Pancreas (tissue), 10 donors: ENCODE results near the gene EHD2. TPM values are rescaled to one million over a fixed set of nuclear protein-coding genes. Genes with fewer than 3 reads are reported as not detected.

Experiments used
- ATAC-seq, 4 donors: fragments of 200-7000 bp; cut with Tn5 transposase; one replicate each; pipeline versions ENCODE4 v1.8.0 to v1.9.1; 2020; ENCODE audit warnings: mild to moderate bottlenecking in 4 of 4, moderate library complexity in 4 of 4
- DNase-seq, 6 donors: peaks; one replicate each; pipeline ENCODE4 v3.0.0-alpha.2; 2020
- FAIRE-seq: peaks from 2 replicates; lab custom pipeline; 2012; peaks lifted over from hg19 to GRCh38; lab: Jason Lieb, UNC
- H3K27ac ChIP-seq, 4 donors: fragments of 200-600 bp; sonication (generic); 1 replicate in 3 of 4; 2 replicates in 1 of 4; pipeline versions ENCODE4 v1.5.0 to v1.8.0; 2020
- H3K27me3 ChIP-seq, 4 donors: fragments of 200-600 bp; one replicate each; pipeline ENCODE4 v1.8.0; 2021
- H3K36me3 ChIP-seq, 3 donors: fragments of 200-600 bp; sonication (generic) in 1 of 3; one replicate each; pipeline versions ENCODE4 v1.5.0 to v1.8.0; 2020 to 2021
- H3K4me1 ChIP-seq, 3 donors: fragments of 200-600 bp; one replicate each; pipeline ENCODE4 v1.8.0; 2021
- H3K4me3 ChIP-seq, 4 donors: fragments of 200-600 bp; sonication (generic) in 2 of 4; one replicate each; pipeline versions ENCODE4 v1.5.0 to v1.8.0; 2020 to 2021
- H3K9me3 ChIP-seq, 4 donors: fragments of 200-600 bp; one replicate each; pipeline ENCODE4 v1.8.0; 2021
- WGBS, 2 donors: extraction: QIAGEN DNeasy Blood & Tissue Kit; methylation state at CpG; one replicate each; pipeline ENCODE4 v1.1.7; 2013; 5-methylcytosine and 5-hydroxymethylcytosine counted together
- intact Hi-C, 3 donors: fragments of 100-400 bp; cut with DNase I; formaldehyde crosslinking; loops; one replicate each; pipeline versions ENCODE4 v1.11.1 to v1.14.2; 2022
- polyA plus RNA-seq, 2 donors: library from polyadenylated mRNA; stranded (reverse); fragments of 200-250 nt; gene quantifications; one replicate each; pipeline ENCODE4 v1.2.3, GENCODE V29; 2013
- total RNA-seq, 6 donors: library from RNA; stranded (reverse); fragmentation: NEBNext Ultra II Directional in 4 of 6; extraction: Animal tissue kit (Norgen Biotek cat#: 25700) in 4 of 6; gene quantifications; one replicate each; pipeline versions ENCODE4 v1.2.1 to v1.2.4, GENCODE V29; 2021 to 2023
- TF ChIP-seq, protein P1 (sequence below), 4 donors: fragments of 200-600 bp; sonication (generic) in 3 of 4; IDR thresholded peaks; one replicate each; pipeline versions ENCODE4 v1.5.0 to v1.8.0; 2021; ENCODE audit warnings: antibody characterized with exemption in 4 of 4
- donor health status: healthy with polysubstance abuse.
- donor health status: DM: no; HTN: no; CAD: no; lungs with moderate emphysema.
- donor health status: DM: no; HTN: no; CAD: no.
- donor health status: control.
- donor health status: control.
- donor health status: Bipolar disorder and iron deficiency.
- donor health status: DM: yes; HTN: yes; CAD: no.
- donor health status: DM: no; HTN: no; CAD: no.
- donor health status: DM: no; HTN: no; CAD: no.
- donor health status: DM: yes; HTN: yes; CAD: no.

Gene EHD2
- total and polyA plus RNA-seq, 8 donors = 13.4 to 28.3 (median 19.6) TPM

DNA sequence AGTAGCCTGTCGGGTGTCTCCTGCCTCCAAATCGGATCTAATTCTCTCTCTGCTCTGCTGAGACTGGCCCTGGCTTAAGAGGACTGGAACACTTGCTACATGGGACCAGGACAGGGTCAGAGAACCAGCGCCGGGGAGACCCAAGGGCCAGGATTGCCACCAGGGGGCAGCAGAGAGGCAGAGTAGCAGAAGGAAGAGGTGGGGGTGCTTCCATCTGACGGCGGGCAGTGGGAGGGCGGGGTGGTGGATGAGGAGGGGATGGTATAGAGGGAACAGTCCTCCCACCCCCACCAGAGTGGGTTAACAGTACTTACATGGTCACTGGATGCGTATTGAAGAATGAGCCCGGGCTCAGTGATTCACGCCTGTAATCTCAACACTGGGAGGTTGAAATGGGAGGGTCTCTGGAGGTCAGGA lies 77.2 kb downstream of the EHD2 start:
- no peaks in the 10 kb centered on the region for H3K4me1 ChIP-seq
- H3K27ac ChIP-seq = no peak overlapping the region
- ATAC-seq = peak; percentile 84 to 88 (median 84)
- H3K4me3 ChIP-seq = no peak overlapping the region
- intact Hi-C loops = no loop called here
- no peak for FAIRE-seq
- WGBS, 2 donors = 8 to 9% methylated on average over 10 of the region's 10 CpGs
- H3K27me3 ChIP-seq = no peaks in the 10 kb centered on the region
- TF ChIP-seq, protein P1, sequence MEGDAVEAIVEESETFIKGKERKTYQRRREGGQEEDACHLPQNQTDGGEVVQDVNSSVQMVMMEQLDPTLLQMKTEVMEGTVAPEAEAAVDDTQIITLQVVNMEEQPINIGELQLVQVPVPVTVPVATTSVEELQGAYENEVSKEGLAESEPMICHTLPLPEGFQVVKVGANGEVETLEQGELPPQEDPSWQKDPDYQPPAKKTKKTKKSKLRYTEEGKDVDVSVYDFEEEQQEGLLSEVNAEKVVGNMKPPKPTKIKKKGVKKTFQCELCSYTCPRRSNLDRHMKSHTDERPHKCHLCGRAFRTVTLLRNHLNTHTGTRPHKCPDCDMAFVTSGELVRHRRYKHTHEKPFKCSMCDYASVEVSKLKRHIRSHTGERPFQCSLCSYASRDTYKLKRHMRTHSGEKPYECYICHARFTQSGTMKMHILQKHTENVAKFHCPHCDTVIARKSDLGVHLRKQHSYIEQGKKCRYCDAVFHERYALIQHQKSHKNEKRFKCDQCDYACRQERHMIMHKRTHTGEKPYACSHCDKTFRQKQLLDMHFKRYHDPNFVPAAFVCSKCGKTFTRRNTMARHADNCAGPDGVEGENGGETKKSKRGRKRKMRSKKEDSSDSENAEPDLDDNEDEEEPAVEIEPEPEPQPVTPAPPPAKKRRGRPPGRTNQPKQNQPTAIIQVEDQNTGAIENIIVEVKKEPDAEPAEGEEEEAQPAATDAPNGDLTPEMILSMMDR (IDR thresholded peaks at IDR 0.05) = peak; percentile 55 to 76 (median 70)
- H3K36me3 ChIP-seq = peaks cover 0 to 5% (median 0%) of the 10 kb centered on the region in 3 donors
- DNase-seq = peak; percentile 70 to 98 (median 86)
- no peaks in the 10 kb centered on the region for H3K9me3 ChIP-seq

DNA sequence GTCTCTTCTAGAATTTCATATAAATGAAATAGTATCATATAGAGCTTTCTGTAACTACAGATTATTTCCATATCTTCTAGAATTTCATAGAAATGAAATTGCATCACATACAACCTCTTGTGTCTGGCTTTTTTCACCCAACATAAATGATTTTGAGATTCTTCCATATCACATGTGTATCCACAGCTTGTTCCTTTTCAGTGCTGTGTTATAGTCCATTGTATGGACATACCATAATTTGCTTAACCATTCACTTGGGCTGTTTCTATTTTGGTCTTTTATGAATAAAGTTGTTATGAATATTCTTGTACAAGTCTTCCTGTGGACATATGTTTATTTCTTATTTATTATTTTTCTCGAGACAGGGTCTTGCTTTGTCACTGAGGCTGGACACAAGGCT lies 79.4 kb downstream of the EHD2 start:
- FAIRE-seq (no peak), DNase-seq (no peak), ATAC-seq (no peak)
- WGBS, 2 donors = 96 to 97% methylated on average over 1 of the region's 1 CpG
- Histone ChIP-seq H3K4me3 (no peak overlapping the region), H3K9me3 (no peaks in the 10 kb centered on the region), H3K27ac (no peak overlapping the region), H3K27me3 (no peaks in the 10 kb centered on the region), H3K4me1 (no peaks in the 10 kb centered on the region), H3K36me3 (no peaks in the 10 kb centered on the region)
- TF ChIP-seq, protein P1 (IDR thresholded peaks at IDR 0.05) = no peak
- intact Hi-C loops = no loop called here

Other genes starting within 250 kb of the EHD2 start
- gene SLC8A2, start 241.5 kb upstream of the EHD2 start, total RNA-seq = 1 to 10 TPM; 4.5 to 8.3 (median 6.7) TPM
- gene SLC8A2, start 241.5 kb upstream of the EHD2 start, polyA plus RNA-seq = 1 to 10 TPM; 2.6 to 4.8 TPM
- 10 to 100 TPM in 1 of 6 donors, 1 to 10 TPM in 5; 3.0 to 10.7 (median 5.1) TPM for gene KPTN, start 229.2 kb upstream of the EHD2 start, total RNA-seq
- gene KPTN, start 229.2 kb upstream of the EHD2 start, polyA plus RNA-seq = 10 to 100 TPM; 52.5 to 53.3 TPM
- 10 to 100 TPM; 47.2 to 63.5 (median 53.2) TPM for gene NAPA, start 198.4 kb upstream of the EHD2 start, total RNA-seq
- gene NAPA, start 198.4 kb upstream of the EHD2 start, polyA plus RNA-seq = 100 to 1,000 TPM in 1 of 2 donors, 10 to 100 TPM in 1; 77.2 to 121 TPM
- gene ZNF541, start 140.3 kb upstream of the EHD2 start, total RNA-seq = under 1 TPM in 5 of 6 donors, not detected in 1; 0.06 to 0.17 (median 0.14) TPM
- under 1 TPM; 0.27 to 0.63 TPM for gene ZNF541, start 140.3 kb upstream of the EHD2 start, polyA plus RNA-seq
- gene BICRA, start 104.3 kb upstream of the EHD2 start, total RNA-seq = 10 to 100 TPM in 1 of 6 donors, 1 to 10 TPM in 5; 2.7 to 10.0 (median 5.0) TPM
- 10 to 100 TPM in 1 of 2 donors, 1 to 10 TPM in 1; 6.9 to 10.4 TPM for gene BICRA, start 104.3 kb upstream of the EHD2 start, polyA plus RNA-seq
- 100 to 1,000 TPM; 297 to 510 (median 392) TPM for gene NOP53, start 32.1 kb downstream of the EHD2 start, total RNA-seq
- 100 to 1,000 TPM; 304 to 576 TPM for gene NOP53, start 32.1 kb downstream of the EHD2 start, polyA plus RNA-seq
- 100 to 1,000 TPM in 1 of 6 donors, 10 to 100 TPM in 5; 55.4 to 139 (median 76.3) TPM for gene SELENOW, start 65.3 kb downstream of the EHD2 start, total RNA-seq
- 100 to 1,000 TPM; 286 to 291 TPM for gene SELENOW, start 65.3 kb downstream of the EHD2 start, polyA plus RNA-seq
- gene TPRX1, start 91.1 kb downstream of the EHD2 start, total RNA-seq = not detected
- not detected for gene TPRX1, start 91.1 kb downstream of the EHD2 start, polyA plus RNA-seq
- gene CRX, start 108.5 kb downstream of the EHD2 start, total RNA-seq = not detected
- not detected for gene CRX, start 108.5 kb downstream of the EHD2 start, polyA plus RNA-seq
- not detected for gene TPRX2, start 145.8 kb downstream of the EHD2 start, total RNA-seq
- not detected for gene TPRX2, start 145.8 kb downstream of the EHD2 start, polyA plus RNA-seq
- gene SULT2A1, start 172.9 kb downstream of the EHD2 start, total RNA-seq = under 1 TPM in 1 of 6 donors, not detected in 5; 0.41 TPM
- gene SULT2A1, start 172.9 kb downstream of the EHD2 start, polyA plus RNA-seq = not detected